ENCODE results near the gene MALSU1. TPM values are rescaled to one million over a fixed set of nuclear protein-coding genes. Genes with fewer than 3 reads are reported as not detected.

Gene MALSU1
- total RNA-seq, 2 donors from 2014 or later: 37.5 to 54.3 TPM

GRCh38 chr7:23356168-23356567, 57.0 kb downstream of the MALSU1 start:
- no peaks in the 10 kb centered on the region for H3K9me3 ChIP-seq
- no peak for TF ChIP-seq CTCF (IDR thresholded peaks at IDR 0.05)
- H3K27ac ChIP-seq: no peak overlapping the region
- no peak overlapping the region for H3K9ac ChIP-seq (ENCODE audit: low read depth in 2 of 2, low read length in 2 of 2)
- intact Hi-C loops (cut with DNase I): no loop called here
- no peak for DNase-seq
- H3K4me3 ChIP-seq: no peak overlapping the region
- H3K27me3 ChIP-seq: no peaks in the 10 kb centered on the region
- H3K36me3 ChIP-seq: no peaks in the 10 kb centered on the region
- no peaks in the 10 kb centered on the region for H3K4me1 ChIP-seq

- Histone ChIP-seq H3K27me3 (no peaks in the 10 kb centered on the region), H3K9ac (ENCODE audit: low read depth in 2 of 2, low read length in 2 of 2) (no peak overlapping the region), H3K4me3 (no peak overlapping the region), H3K36me3 (no peaks in the 10 kb centered on the region), H3K27ac (no peak overlapping the region), H3K9me3 (no peaks in the 10 kb centered on the region), H3K4me1 (no peaks in the 10 kb centered on the region)
- no peak for TF ChIP-seq CTCF (IDR thresholded peaks at IDR 0.05)
- DNase-seq: no peak
- intact Hi-C loops (cut with DNase I): no loop called here
These were observed 57.6 kb downstream of the MALSU1 start for GRCh38 chr7:23356726-23357125.

GRCh38 chr7:23357190-23358093, 58.3 kb downstream of the MALSU1 start:
- intact Hi-C loops (cut with DNase I): no loop called here
- Histone ChIP-seq H3K9me3 (no peaks in the 10 kb centered on the region), H3K4me3 (no peak overlapping the region), H3K9ac (ENCODE audit: low read depth in 2 of 2, low read length in 2 of 2) (no peak overlapping the region), H3K27ac (no peak overlapping the region), H3K4me1 (no peaks in the 10 kb centered on the region), H3K36me3 (no peaks in the 10 kb centered on the region), H3K27me3 (no peaks in the 10 kb centered on the region)
- no peak for DNase-seq
- TF ChIP-seq CTCF (IDR thresholded peaks at IDR 0.05): no peak

GRCh38 chr7:23358152-23358674, 59.1 kb downstream of the MALSU1 start:
- TF ChIP-seq CTCF (IDR thresholded peaks at IDR 0.05): no peak
- Histone ChIP-seq H3K27ac (no peak overlapping the region), H3K27me3 (no peaks in the 10 kb centered on the region), H3K4me1 (no peaks in the 10 kb centered on the region), H3K9me3 (no peaks in the 10 kb centered on the region), H3K4me3 (no peak overlapping the region), H3K36me3 (no peaks in the 10 kb centered on the region), H3K9ac (ENCODE audit: low read depth in 2 of 2, low read length in 2 of 2) (no peak overlapping the region)
- no peak for DNase-seq
- intact Hi-C loops (cut with DNase I): no loop called here

Other genes with a start within 250 kb of the MALSU1 start
- gene KLHL7, start 193.6 kb upstream of the MALSU1 start, total RNA-seq: 10 to 100 TPM; 16.5 to 17.0 TPM
- 10 to 100 TPM; 23.4 to 30.5 TPM for gene NUP42, start 117.3 kb upstream of the MALSU1 start, total RNA-seq
- 10 to 100 TPM; 12.8 to 43.3 TPM for gene GPNMB, start 52.6 kb upstream of the MALSU1 start, total RNA-seq
- gene IGF2BP3, start 171.2 kb downstream of the MALSU1 start, total RNA-seq: 1 to 10 TPM in 1 of 2 donors, under 1 TPM in 1; 0.24 to 1.2 TPM
- 10 to 100 TPM; 73.2 to 83.3 TPM for gene TRA2A, start 232.6 kb downstream of the MALSU1 start, total RNA-seq